Stimulated activated naive CD8-positive, alpha-beta T cell treated with anti-CD3 and anti-CD28 coated beads, Interleukin-15, amount 100 ng/mL, for 72 hours (primary cell): Measurements from ENCODE around the gene THADA.
"Not testable (repeated sequence)": the region's sequence is repeated elsewhere in the genome, so short reads cannot be mapped to it uniquely, and the experiment has no call there.

ENCODE experiments used
- ATAC-seq: fragments of 150-1000 bp; cut with Tn5 transposase; 2 replicates; pipeline ENCODE4 v1.10.0; 2021; ENCODE audit warnings: mild to moderate bottlenecking, moderate library complexity
- DNase-seq, 2 donors: peaks; one replicate each; pipeline ENCODE4 v3.0.0; 2021 to 2022
- H3K27ac Mint-ChIP-seq, 2 donors: one replicate each; pipeline ENCODE4 v1.8.0; 2022; ENCODE audit warnings: mild to moderate bottlenecking in 2 of 2, mixed read lengths in 2 of 2, moderate library complexity in 2 of 2
- H3K27me3 Mint-ChIP-seq: one replicate; pipeline ENCODE4 v1.8.0; 2022; ENCODE audit warnings: mixed read lengths
- H3K4me1 Mint-ChIP-seq: one replicate; pipeline ENCODE4 v1.8.0; 2022; ENCODE audit warnings: mild to moderate bottlenecking, mixed read lengths
- H3K4me3 Mint-ChIP-seq, 2 donors: one replicate each; pipeline ENCODE4 v1.8.0; 2022; ENCODE audit warnings: mild to moderate bottlenecking in 2 of 2, mixed read lengths in 2 of 2, moderate library complexity in 1 of 2
- H3K9me3 Mint-ChIP-seq, 2 donors: one replicate each; pipeline ENCODE4 v1.8.0; 2022; ENCODE audit warnings: mixed read lengths in 2 of 2

The THADA gene

DNA sequence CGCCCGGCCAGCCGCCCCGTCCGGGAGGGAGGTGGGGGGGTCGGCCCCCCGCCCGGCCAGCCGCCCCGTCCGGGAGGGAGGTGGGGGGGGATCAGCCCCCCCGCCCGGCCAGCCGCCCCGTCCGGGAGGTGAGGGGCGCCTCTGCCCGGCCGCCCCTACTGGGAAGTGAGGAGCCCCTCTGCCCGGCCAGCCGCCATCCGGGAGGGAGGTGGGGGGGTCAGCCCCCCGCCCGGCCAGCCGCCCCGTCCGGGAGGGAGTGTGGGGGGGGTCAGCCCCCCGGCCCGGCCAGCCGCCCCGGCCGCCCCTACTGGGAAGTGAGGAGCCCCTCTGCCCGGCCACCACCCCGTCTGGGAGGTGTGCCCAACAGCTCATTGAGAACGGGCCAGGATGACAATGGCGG, 298.1 kb downstream of the THADA start:
- not testable (repeated sequence) for H3K4me3 Mint-ChIP-seq, H3K27ac Mint-ChIP-seq, ATAC-seq, H3K9me3 Mint-ChIP-seq, DNase-seq, H3K27me3 Mint-ChIP-seq
- peaks cover 34% of the 10 kb centered on the region for H3K4me1 Mint-ChIP-seq

DNA sequence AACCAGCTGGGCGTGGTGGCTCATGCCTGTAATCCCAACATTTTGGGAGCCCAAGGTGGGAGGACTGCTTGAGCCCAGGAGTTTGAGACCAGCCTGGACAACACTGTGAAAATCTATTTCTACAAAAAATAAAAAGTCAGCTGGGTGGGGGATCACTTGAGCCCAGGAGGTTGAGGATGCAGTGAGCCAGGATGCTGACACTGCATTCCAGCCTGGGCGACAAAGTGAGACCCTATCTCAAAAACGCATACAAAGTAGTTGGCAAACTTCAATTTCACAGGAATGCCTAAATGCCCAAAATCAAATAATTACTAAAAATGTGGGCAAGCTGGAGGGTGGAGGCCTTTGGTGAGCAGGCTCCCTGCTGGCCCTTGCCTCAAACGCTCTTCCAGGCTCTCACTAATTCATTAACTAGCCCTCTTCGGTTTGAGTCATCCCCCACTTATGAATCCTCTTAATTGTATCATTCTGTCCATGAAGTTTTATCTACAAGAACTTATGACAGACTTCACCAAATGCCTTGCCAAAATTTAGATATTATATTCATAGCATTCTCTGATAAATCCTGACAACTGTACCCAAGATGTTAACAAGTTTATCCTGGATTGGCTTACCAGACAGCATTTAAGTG, 300.8 kb downstream of the THADA start:
- peak overlapping the region in 1 of 2 donors; percentile 67 for H3K4me3 Mint-ChIP-seq
- peaks cover 0 to 7% of the 10 kb centered on the region in 2 donors for H3K9me3 Mint-ChIP-seq
- DNase-seq (no peak), ATAC-seq (no peak)
- peak overlapping the region; percentile 100 for H3K27ac Mint-ChIP-seq
- peaks cover 32% of the 10 kb centered on the region for H3K4me1 Mint-ChIP-seq
- H3K27me3 Mint-ChIP-seq = no peaks in the 10 kb centered on the region

GRCh38 chr2:43293744-43294695, 301.8 kb downstream of the THADA start:
- peak; percentile 98 for ATAC-seq
- peak overlapping the region; percentile 66 to 67 for H3K4me3 Mint-ChIP-seq
- peaks cover 32% of the 10 kb centered on the region for H3K4me1 Mint-ChIP-seq

DNA sequence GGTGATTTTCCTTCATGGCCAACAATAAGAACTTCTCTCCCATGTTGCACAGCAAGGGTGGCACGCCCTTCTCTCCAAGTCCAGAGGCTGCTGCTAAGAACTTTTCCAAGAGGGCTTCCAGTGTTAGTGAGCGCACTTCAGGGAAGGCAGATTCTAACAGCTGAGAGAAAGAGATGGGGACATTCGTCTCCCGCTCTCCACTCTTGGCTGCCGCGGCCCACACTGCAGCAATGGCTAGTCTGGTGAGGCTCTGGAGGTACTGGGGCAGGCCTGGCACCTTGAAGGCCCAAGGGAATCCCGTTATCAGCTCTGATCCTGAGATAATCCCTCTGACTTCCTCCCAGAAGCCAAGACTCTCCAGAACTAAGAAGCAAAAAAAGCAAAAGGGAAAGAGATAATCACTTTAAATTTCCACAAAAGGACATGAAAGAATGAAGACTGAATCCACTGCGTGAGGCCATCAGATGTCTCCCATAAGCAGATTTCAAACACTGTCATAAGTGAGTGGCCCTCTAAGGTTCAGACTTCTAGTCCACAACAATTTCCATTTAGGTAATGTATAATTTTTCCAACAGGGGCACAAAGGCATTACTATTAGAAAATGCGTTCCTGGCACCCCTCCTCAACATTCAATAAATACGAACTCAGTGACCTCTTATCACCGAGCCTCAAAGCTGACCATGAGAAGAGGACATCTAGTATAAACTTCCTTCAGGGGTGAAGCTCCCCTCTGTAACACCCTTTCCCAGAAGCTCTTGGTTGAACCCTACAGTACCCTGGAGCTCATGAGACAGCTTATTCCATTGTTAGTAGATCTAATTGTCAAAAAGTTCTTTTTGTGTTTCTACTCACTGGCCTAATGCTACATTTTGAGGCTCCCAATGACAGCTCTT, 302.7 kb downstream of the THADA start:
- H3K27me3 Mint-ChIP-seq = no peaks in the 10 kb centered on the region
- H3K4me1 Mint-ChIP-seq = peaks cover 32% of the 10 kb centered on the region
- DNase-seq (no peak), ATAC-seq (no peak)
- H3K4me3 Mint-ChIP-seq = peak overlapping the region; percentile 66 to 67
- H3K9me3 Mint-ChIP-seq = peaks cover 0 to 7% of the 10 kb centered on the region in 2 donors
- H3K27ac Mint-ChIP-seq = peak overlapping the region; percentile 100

More at GRCh38 chr2:43293744-43294695, 301.8 kb downstream of the THADA start:
- Mint-ChIP-seq H3K9me3 (peaks cover 0 to 7% of the 10 kb centered on the region in 2 donors), H3K27ac (peak overlapping the region; percentile 100), H3K27me3 (no peaks in the 10 kb centered on the region)
- DNase-seq = peak; percentile 70 to 75

DNA sequence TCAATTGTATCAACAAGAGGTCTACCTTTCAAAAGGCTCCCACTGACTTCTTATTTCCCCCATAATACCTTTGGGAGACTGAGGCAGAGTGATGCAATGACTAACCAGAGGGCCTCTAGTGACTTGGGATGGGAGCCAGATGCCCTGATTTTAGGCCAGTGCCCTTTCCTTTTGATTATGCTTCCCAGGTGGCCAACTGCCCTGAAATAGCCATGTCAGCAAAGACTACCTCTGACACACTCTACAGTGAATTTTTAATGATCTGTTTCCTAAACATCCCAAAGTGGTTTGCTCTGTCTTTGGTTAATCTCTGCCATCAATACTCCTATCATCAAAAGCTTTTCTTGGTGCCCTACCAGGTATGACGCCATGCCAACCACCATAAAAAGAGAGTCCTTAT, 303.5 kb downstream of the THADA start:
- no peaks in the 10 kb centered on the region for H3K27me3 Mint-ChIP-seq
- ATAC-seq (no peak), DNase-seq (no peak)
- H3K27ac Mint-ChIP-seq = peak overlapping the region; percentile 44 to 100
- peaks cover 32% of the 10 kb centered on the region for H3K4me1 Mint-ChIP-seq
- peaks cover 0 to 7% of the 10 kb centered on the region in 2 donors for H3K9me3 Mint-ChIP-seq
- H3K4me3 Mint-ChIP-seq = no peak overlapping the region

DNA sequence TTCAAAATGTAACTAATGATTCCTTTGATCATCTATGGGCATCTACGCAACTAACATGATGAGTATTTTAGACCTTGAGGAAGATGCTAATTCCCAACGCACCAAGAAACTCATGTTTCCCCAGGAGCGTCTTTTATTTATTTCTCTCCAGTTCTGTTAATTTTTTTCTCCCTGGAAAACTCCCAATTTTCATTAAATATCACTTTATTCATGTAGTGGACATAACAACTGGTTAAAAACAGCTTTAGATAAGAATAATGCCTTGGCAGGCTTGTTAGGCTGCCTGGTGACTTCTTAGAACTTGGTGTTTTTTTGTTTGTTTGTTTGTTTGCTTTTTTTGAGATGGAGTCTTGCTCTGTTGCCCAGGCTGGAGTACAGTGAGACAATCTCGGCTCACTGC, 306.5 kb downstream of the THADA start:
- Mint-ChIP-seq H3K4me1 (peaks cover 20% of the 10 kb centered on the region), H3K27ac (no peak overlapping the region), H3K9me3 (peaks cover 19 to 24% of the 10 kb centered on the region in 2 donors), H3K27me3 (no peaks in the 10 kb centered on the region), H3K4me3 (no peak overlapping the region)
- DNase-seq = no peak
- no peak for ATAC-seq

GRCh38 chr2:43288417-43289305, 307.2 kb downstream of the THADA start:
- no peaks in the 10 kb centered on the region for H3K27me3 Mint-ChIP-seq
- no peak for ATAC-seq
- peaks cover 13% of the 10 kb centered on the region for H3K4me1 Mint-ChIP-seq
- H3K4me3 Mint-ChIP-seq = no peak overlapping the region
- peaks cover 21% of the 10 kb centered on the region in 2 donors for H3K9me3 Mint-ChIP-seq
- H3K27ac Mint-ChIP-seq = no peak overlapping the region
- DNase-seq = no peak

DNA sequence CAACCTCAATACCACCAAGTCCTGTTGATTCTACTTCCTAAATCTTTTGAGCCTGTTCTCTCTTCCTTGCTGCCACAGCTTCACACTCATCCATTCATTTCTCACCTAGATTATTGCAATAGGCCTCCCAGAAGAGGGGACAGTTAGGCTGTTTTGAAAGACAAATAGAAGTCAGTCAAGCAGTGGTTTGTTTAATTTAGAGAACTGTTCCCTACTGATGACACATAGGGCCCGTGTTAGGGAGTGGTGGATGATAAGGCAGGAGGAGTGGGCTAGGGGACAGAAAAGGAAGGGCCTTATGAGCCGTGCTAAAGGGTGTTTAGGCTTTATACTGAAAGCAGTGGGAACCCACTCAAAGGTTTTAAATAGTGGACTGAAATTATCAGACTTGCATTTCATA, 309.9 kb downstream of the THADA start:
- DNase-seq (no peak), ATAC-seq (no peak)
- peaks cover 9% of the 10 kb centered on the region for H3K4me1 Mint-ChIP-seq
- H3K4me3 Mint-ChIP-seq = no peak overlapping the region
- H3K9me3 Mint-ChIP-seq = peaks cover 26 to 27% of the 10 kb centered on the region in 2 donors
- no peaks in the 10 kb centered on the region for H3K27me3 Mint-ChIP-seq
- no peak overlapping the region for H3K27ac Mint-ChIP-seq

DNA sequence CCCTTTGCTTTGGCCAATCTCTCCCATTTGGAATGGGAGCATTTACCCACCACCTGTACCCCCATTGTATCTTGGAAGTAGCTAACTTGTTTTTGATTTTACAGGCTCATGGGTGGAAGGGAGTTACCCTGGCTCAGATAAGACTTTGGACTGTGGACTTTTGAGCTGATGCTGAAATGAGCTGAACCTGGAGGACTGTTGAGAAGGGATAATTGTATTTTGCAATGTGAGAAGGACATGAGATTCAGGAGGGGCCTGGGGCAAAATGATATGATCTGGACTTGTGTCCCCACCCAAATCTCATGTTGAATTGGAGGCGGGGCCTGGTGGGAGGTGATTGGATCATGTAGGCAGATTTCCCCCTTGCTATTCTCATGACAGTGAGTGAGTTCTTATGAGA, 310.9 kb downstream of the THADA start:
- Mint-ChIP-seq H3K27ac (peak overlapping the region in 1 of 2 donors; percentile 22), H3K4me1 (peaks cover 10% of the 10 kb centered on the region), H3K27me3 (no peaks in the 10 kb centered on the region), H3K4me3 (no peak overlapping the region), H3K9me3 (peaks cover 26 to 27% of the 10 kb centered on the region in 2 donors)
- ATAC-seq (no peak), DNase-seq (no peak)

GRCh38 chr2:43284347-43284746, 311.5 kb downstream of the THADA start:
- H3K27ac Mint-ChIP-seq, ATAC-seq, H3K4me3 Mint-ChIP-seq, DNase-seq, H3K27me3 Mint-ChIP-seq, H3K4me1 Mint-ChIP-seq: not testable (repeated sequence)
- peaks cover 26 to 27% of the 10 kb centered on the region in 2 donors for H3K9me3 Mint-ChIP-seq

GRCh38 chr2:43280994-43281393, 314.8 kb downstream of the THADA start:
- peak; percentile 67 for ATAC-seq

GRCh38 chr2:43279317-43279840, 316.5 kb downstream of the THADA start:
- peaks cover 8 to 9% of the 10 kb centered on the region in 2 donors for H3K9me3 Mint-ChIP-seq
- H3K4me1 Mint-ChIP-seq = peaks cover 18% of the 10 kb centered on the region
- H3K27me3 Mint-ChIP-seq = no peaks in the 10 kb centered on the region
- ATAC-seq = no peak
- no peak for DNase-seq
- no peak overlapping the region for H3K27ac Mint-ChIP-seq
- H3K4me3 Mint-ChIP-seq = no peak overlapping the region

More at GRCh38 chr2:43280994-43281393, 314.8 kb downstream of the THADA start:
- H3K9me3 Mint-ChIP-seq = peaks cover 19 to 23% of the 10 kb centered on the region in 2 donors
- DNase-seq = no peak
- peak overlapping the region in 1 of 2 donors; percentile 75 for H3K27ac Mint-ChIP-seq
- no peaks in the 10 kb centered on the region for H3K27me3 Mint-ChIP-seq
- peaks cover 18% of the 10 kb centered on the region for H3K4me1 Mint-ChIP-seq
- no peak overlapping the region for H3K4me3 Mint-ChIP-seq

- Mint-ChIP-seq H3K4me3 (no peak overlapping the region), H3K27me3 (no peaks in the 10 kb centered on the region), H3K4me1 (peaks cover 23% of the 10 kb centered on the region), H3K9me3 (peaks cover 6 to 8% of the 10 kb centered on the region in 2 donors), H3K27ac (no peak overlapping the region)
- no peak for DNase-seq
- no peak for ATAC-seq
Observed at GRCh38 chr2:43278564-43279220, 317.1 kb downstream of the THADA start.

DNA sequence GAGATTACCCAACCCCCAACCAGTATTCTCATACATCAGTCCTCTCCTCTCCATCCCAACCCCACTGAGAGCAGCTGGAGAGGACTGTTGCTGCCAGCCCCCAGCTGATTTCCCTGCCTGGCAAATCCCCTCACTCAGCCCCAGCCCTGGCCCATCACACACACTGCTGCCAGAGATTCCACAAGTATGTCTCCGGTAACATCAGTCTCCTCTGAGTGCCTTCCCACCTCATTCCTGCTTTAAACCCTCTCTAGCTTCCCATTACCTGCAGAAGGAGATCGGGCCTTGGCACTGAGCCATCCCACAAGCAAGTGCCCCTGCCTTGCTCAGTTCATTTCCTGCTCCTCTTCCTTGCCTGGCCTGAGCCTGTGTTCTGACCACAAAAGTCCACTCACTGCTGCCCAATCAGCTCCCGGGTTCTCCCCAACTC, 318.9 kb downstream of the THADA start:
- Mint-ChIP-seq H3K4me1 (peaks cover 30% of the 10 kb centered on the region), H3K4me3 (no peak overlapping the region), H3K9me3 (no peaks in the 10 kb centered on the region), H3K27ac (peak overlapping the region; percentile 4 to 85), H3K27me3 (no peaks in the 10 kb centered on the region)
- no peak for DNase-seq
- no peak for ATAC-seq
